ENCODE results near the gene DHX38.
"Not testable (repeated sequence)": the region's sequence is repeated elsewhere in the genome, so short reads cannot be mapped to it uniquely, and the experiment has no call there.

DHX38 gene

GRCh38 chr16:72093448-72094265 is at the start of gene DHX38, which contains the start of gene TXNL4B:
DHX38 (plus strand) TSS chr16:72093847; CDS start chr16:72096158, 2,311 bp downstream.
TXNL4B (minus strand) TSS chr16:72093620; CDS start chr16:72090749, 2,871 bp downstream.
- in situ Hi-C loops (cut with HindIII; ENCODE audit: low sequenced_read_pairs) = no loop called here

GRCh38 chr16:72044296-72044695 is 49.4 kb upstream of the DHX38 start:
- in situ Hi-C loops (cut with HindIII; ENCODE audit: low sequenced_read_pairs) = no loop called here

- in situ Hi-C loops (cut with HindIII; ENCODE audit: low sequenced_read_pairs) = no loop called here
Measured at GRCh38 chr16:72044825-72045359, 48.8 kb upstream of the DHX38 start.

- in situ Hi-C loops (cut with HindIII; ENCODE audit: low sequenced_read_pairs) = no loop called here
Measured at GRCh38 chr16:72049110-72049509, 44.5 kb upstream of the DHX38 start.

GRCh38 chr16:72050769-72051464 is 42.7 kb upstream of the DHX38 start:
- in situ Hi-C loops (cut with HindIII; ENCODE audit: low sequenced_read_pairs) = no loop called here

GRCh38 chr16:72051818-72052217 is 41.8 kb upstream of the DHX38 start:
- in situ Hi-C loops (cut with HindIII; ENCODE audit: low sequenced_read_pairs) = no loop called here

GRCh38 chr16:72054254-72054847 is 39.3 kb upstream of the DHX38 start, which contains the start of gene HP:
HP (plus strand) TSS chr16:72054505; CDS start chr16:72054653, 148 bp downstream.
- in situ Hi-C loops (cut with HindIII; ENCODE audit: low sequenced_read_pairs) = not testable (repeated sequence)

GRCh38 chr16:72055911-72056310 is 37.7 kb upstream of the DHX38 start:
- in situ Hi-C loops (cut with HindIII; ENCODE audit: low sequenced_read_pairs) = no loop called here

GRCh38 chr16:72057313-72057712 is 36.3 kb upstream of the DHX38 start:
- in situ Hi-C loops (cut with HindIII; ENCODE audit: low sequenced_read_pairs) = not testable (repeated sequence)

- in situ Hi-C loops (cut with HindIII; ENCODE audit: low sequenced_read_pairs) = not testable (repeated sequence)
Measured at GRCh38 chr16:72059060-72059459, 34.6 kb upstream of the DHX38 start.

- in situ Hi-C loops (cut with HindIII; ENCODE audit: low sequenced_read_pairs) = no loop called here
Measured at GRCh38 chr16:72060405-72060804, 33.2 kb upstream of the DHX38 start.

- in situ Hi-C loops (cut with HindIII; ENCODE audit: low sequenced_read_pairs) = no loop called here
Measured at GRCh38 chr16:72061564-72061963, 32.1 kb upstream of the DHX38 start.

GRCh38 chr16:72064361-72064894 is 29.2 kb upstream of the DHX38 start:
- in situ Hi-C loops (cut with HindIII; ENCODE audit: low sequenced_read_pairs) = no loop called here

GRCh38 chr16:72066747-72067146 is 26.9 kb upstream of the DHX38 start:
- in situ Hi-C loops (cut with HindIII; ENCODE audit: low sequenced_read_pairs) = no loop called here

- in situ Hi-C loops (cut with HindIII; ENCODE audit: low sequenced_read_pairs) = no loop called here
Measured at GRCh38 chr16:72068930-72069329, 24.7 kb upstream of the DHX38 start.

- in situ Hi-C loops (cut with HindIII; ENCODE audit: low sequenced_read_pairs) = loop anchor here (5.0 kb wide), 1 partner anchor 35 kb away; no protein-coding TSS in a partner anchor
Measured at GRCh38 chr16:72072514-72073342, 20.9 kb upstream of the DHX38 start.

GRCh38 chr16:72073560-72074230 is 20.0 kb upstream of the DHX38 start:
- in situ Hi-C loops (cut with HindIII; ENCODE audit: low sequenced_read_pairs) = loop anchor here (5.0 kb wide), 1 partner anchor 34 kb away; no protein-coding TSS in a partner anchor

GRCh38 chr16:72075067-72075466 is 18.6 kb upstream of the DHX38 start:
- in situ Hi-C loops (cut with HindIII; ENCODE audit: low sequenced_read_pairs) = not testable (repeated sequence)

GRCh38 chr16:72076991-72077706 is 16.5 kb upstream of the DHX38 start:
- in situ Hi-C loops (cut with HindIII; ENCODE audit: low sequenced_read_pairs) = not testable (repeated sequence)
